Measurements from ENCODE around the gene DRD2. TPM values are rescaled to one million over a fixed set of nuclear protein-coding genes. Genes with fewer than 3 reads are reported as not detected.

The DRD2 gene
- total and polyA plus RNA-seq, 2 of the 13 experiments (the other 11 are each of a cell fraction or from before 2014, with no cell fraction given), result not detected

DNA sequence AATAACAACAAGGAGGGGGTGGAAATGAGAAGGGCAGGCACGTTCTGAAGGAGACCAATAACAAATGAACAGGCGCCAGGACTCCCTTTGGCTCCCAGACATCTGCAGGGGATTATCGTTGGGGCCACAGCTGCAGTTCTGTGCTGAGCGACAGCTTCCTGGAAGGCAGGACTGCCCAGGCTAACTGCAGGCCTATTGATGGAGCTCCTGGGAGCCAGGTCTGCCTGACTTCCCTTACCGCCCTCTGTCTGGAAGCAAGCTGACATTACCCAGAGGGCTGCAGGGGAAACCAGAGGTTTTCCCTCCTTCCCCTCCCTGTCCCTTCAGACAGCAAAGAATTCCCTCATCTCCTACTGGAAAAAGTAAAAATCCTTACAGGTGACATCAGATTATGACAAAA lies 5.0 kb downstream of the DRD2 start:
- CTCF ChIA-PET (ENCODE audit: low intra/inter-chr PET ratio, low total read pairs), result no interaction called here
- Histone ChIP-seq H4K20me1 (ENCODE audit: insufficient read depth, low read length) (no peaks in the 10 kb centered on the region), H3K4me2 (ENCODE audit: low read depth, low read length) (no peak overlapping the region), H3K9ac (ENCODE audit: insufficient read depth, low read depth, low read length) (no peak overlapping the region), H3K9me3 (ENCODE audit: low read length) (no peaks in the 10 kb centered on the region), H3K4me3 (replicated peaks in 1 of 3; ENCODE audit: insufficient read depth in 1 of 3, low read depth in 2 of 3, low read length in 3 of 3) (no peak overlapping the region), H3K4me1 (ENCODE audit: insufficient read depth, low read length) (no peaks in the 10 kb centered on the region), H3K27me3 (ENCODE audit: control insufficient read depth in 1 of 2, insufficient read depth in 2 of 2, low read length in 2 of 2) (peaks cover 0 to 16% of the 10 kb centered on the region in 2 experiments; a peak in 4 of 5 replicates), H3K79me2 (ENCODE audit: insufficient read depth, low read length) (no peaks in the 10 kb centered on the region), H3K27ac (ENCODE audit: extremely low read length, insufficient read depth, low read length) (no peak overlapping the region), H2AFZ (ENCODE audit: low read length) (no peak overlapping the region), H3K36me3 (replicated peaks in 1 of 2; ENCODE audit: control insufficient read depth in 1 of 2, insufficient read depth in 2 of 2, low read length in 2 of 2) (no peaks in the 10 kb centered on the region)
- FAIRE-seq, result no peak
- POLR2A ChIA-PET, result no interaction called here
- DNase-seq (ENCODE audit: low spot score), result no peak
- no TSS peak for BruUV-seq (replicated peaks)
- 8% methylated on average over 3 of the region's 5 CpGs for WGBS (ENCODE audit: low lambda C conversion rate)
- no peak for TF ChIP-seq ZNF256 (CRISPR knock-in tag; conservative IDR thresholded peaks at IDR 0.05)
- TF ChIP-seq PHF5A (CRISPR knock-in tag; IDR thresholded peaks at IDR 0.05; ENCODE audit: low read depth, unreplicated experiment), result no peak
- TF ChIP-seq, protein P1, sequence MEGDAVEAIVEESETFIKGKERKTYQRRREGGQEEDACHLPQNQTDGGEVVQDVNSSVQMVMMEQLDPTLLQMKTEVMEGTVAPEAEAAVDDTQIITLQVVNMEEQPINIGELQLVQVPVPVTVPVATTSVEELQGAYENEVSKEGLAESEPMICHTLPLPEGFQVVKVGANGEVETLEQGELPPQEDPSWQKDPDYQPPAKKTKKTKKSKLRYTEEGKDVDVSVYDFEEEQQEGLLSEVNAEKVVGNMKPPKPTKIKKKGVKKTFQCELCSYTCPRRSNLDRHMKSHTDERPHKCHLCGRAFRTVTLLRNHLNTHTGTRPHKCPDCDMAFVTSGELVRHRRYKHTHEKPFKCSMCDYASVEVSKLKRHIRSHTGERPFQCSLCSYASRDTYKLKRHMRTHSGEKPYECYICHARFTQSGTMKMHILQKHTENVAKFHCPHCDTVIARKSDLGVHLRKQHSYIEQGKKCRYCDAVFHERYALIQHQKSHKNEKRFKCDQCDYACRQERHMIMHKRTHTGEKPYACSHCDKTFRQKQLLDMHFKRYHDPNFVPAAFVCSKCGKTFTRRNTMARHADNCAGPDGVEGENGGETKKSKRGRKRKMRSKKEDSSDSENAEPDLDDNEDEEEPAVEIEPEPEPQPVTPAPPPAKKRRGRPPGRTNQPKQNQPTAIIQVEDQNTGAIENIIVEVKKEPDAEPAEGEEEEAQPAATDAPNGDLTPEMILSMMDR (CRISPR knock-in tag; IDR thresholded peaks at IDR 0.05), result no peak
- no peak for TF ChIP-seq PCBP2 (optimal IDR thresholded peaks at IDR 0.05; ENCODE audit: low read depth, low read length, poor library complexity, severe bottlenecking)
- no peak for TF ChIP-seq ZMYM3 (CRISPR knock-in tag; IDR thresholded peaks at IDR 0.05)
- TF ChIP-seq, protein P2, sequence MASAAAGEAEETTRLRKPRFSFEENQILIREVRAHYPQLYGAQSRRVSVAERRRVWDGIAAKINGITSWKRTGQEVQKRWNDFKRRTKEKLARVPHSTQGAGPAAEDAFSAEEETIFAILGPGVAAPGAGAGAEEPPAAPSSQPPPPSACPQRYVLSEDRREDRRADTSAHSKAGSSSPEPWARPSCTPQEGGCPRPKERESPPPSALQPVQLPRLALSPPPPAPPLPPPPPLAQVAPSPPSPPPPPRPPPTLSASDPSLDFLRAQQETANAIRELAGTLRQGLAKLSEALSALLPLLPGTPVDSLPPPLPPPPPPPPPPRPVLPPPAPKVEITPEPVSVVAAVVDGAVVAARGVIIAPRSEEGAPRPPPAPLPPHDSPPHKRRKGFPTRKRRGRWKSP (CRISPR knock-in tag; IDR thresholded peaks at IDR 0.05), result no peak
- TF ChIP-seq ZNF577 (CRISPR knock-in tag; IDR thresholded peaks at IDR 0.05; ENCODE audit: borderline replicate concordance, low read depth), result no peak
- no peak for TF ChIP-seq ZNF10 (CRISPR knock-in tag; IDR thresholded peaks at IDR 0.05; ENCODE audit: borderline replicate concordance, low read depth)
- no peak for TF ChIP-seq TEAD2 (CRISPR knock-in tag; IDR thresholded peaks at IDR 0.05)
- TF ChIP-seq POLR2G (IDR thresholded peaks at IDR 0.05; ENCODE audit: low read depth, low read length), result no peak
- intact Hi-C loops (cut with micrococcal nuclease; ENCODE audit: unreplicated experiment) (no loop called here), in situ Hi-C loops (cut with HindIII; ENCODE audit: extremely low pct_ligation_motif_present, low pct_unique_long_range_greater_than_20kb) (no loop called here)
- ATAC-seq, result no peak
